Esophagus muscularis mucosa (tissue), 4 donors: Measurements from ENCODE around the gene DNAJC6. TPM values are rescaled to one million over a fixed set of nuclear protein-coding genes. Genes with fewer than 3 reads are reported as not detected.
"Not testable (repeated sequence)": the region's sequence is repeated elsewhere in the genome, so short reads cannot be mapped to it uniquely, and the experiment has no call there.

Source experiments
- DNase-seq: peaks from one replicate; pipeline ENCODE4 v3.0.0-alpha.2; 2017; ENCODE audit errors: extremely low spot score
- H3K27ac ChIP-seq, 4 donors: fragments of 200-600 bp; sonication (generic); replicated peaks in 1 of 4; 1 replicate in 3 of 4; 2 replicates in 1 of 4; pipeline ENCODE4 v1.5.1; 2016 to 2019; ENCODE audit warnings: mild to moderate bottlenecking in 1 of 4
- H3K27me3 ChIP-seq, 4 donors: fragments of 200-600 bp; sonication (generic); one replicate each; pipeline versions ENCODE4 v1.5.1 to v1.6.0; 2016 to 2019
- H3K36me3 ChIP-seq, 4 donors: fragments of 200-600 bp; sonication (generic); one replicate each; pipeline ENCODE4 v1.5.1; 2016 to 2019
- H3K4me1 ChIP-seq, 4 donors: fragments of 200-600 bp; sonication (generic); one replicate each; pipeline ENCODE4 v1.5.1; 2016 to 2019
- H3K4me3 ChIP-seq, 4 donors: fragments of 200-600 bp; sonication (generic); 1 replicate in 2 of 4; 2 replicates in 2 of 4; pipeline ENCODE4 v1.5.1; 2016 to 2019; ENCODE audit warnings: mild to moderate bottlenecking in 4 of 4, moderate library complexity in 1 of 4
- H3K9me3 ChIP-seq, 4 donors: fragments of 200-600 bp; sonication (generic); 1 replicate in 3 of 4; 2 replicates in 1 of 4; pipeline ENCODE4 v1.5.1; 2016 to 2019
- EP300 ChIP-seq: sonication (generic); formaldehyde crosslinking; IDR thresholded peaks from one replicate; pipeline ENCODE4 v1.6.1; 2017; ENCODE audit warnings: antibody characterized with exemption
- POLR2A ChIP-seq: fragments of 450-650 bp; IDR thresholded peaks from one replicate; pipeline ENCODE4 v1.6.1; 2017; ENCODE audit warnings: antibody characterized with exemption, moderate library complexity, mild to moderate bottlenecking, low read depth
- POLR2AphosphoS5 ChIP-seq, 2 donors: sonication (generic); formaldehyde crosslinking; IDR thresholded peaks; one replicate each; pipeline ENCODE4 v1.6.1; 2017; ENCODE audit warnings: antibody characterized with exemption in 2 of 2
- WGBS: methylation state at CpG from one replicate; pipeline ENCODE4 v1.1.5; 2018; 5-methylcytosine and 5-hydroxymethylcytosine counted together
- intact Hi-C: fragments of 100-400 bp; cut with DNase I; formaldehyde crosslinking; loops from one replicate; pipeline ENCODE4 v1.15.1; 2023
- total RNA-seq, 4 donors: library from RNA; depleted of rRNA; stranded (reverse); fragments of >200 nt; gene quantifications; one replicate each; pipeline versions ENCODE4 v1.1.0 to v1.2.1, GENCODE V29; 2016
- TF ChIP-seq, protein P1 (sequence below), 3 experiments: fragments of 200-600 bp in 2 of 3; fragments of 450-650 bp in 1 of 3; sonication (generic) in 2 of 3; IDR thresholded peaks; one replicate each; pipeline ENCODE4 v1.5.1; 2017 to 2019; ENCODE audit warnings: antibody characterized with exemption in 3 of 3, mild to moderate bottlenecking in 2 of 3, moderate library complexity in 1 of 3

The DNAJC6 gene
- total RNA-seq, 4 donors from 2014 or later: 3.7 to 8.3 (median 4.4) TPM

DNA sequence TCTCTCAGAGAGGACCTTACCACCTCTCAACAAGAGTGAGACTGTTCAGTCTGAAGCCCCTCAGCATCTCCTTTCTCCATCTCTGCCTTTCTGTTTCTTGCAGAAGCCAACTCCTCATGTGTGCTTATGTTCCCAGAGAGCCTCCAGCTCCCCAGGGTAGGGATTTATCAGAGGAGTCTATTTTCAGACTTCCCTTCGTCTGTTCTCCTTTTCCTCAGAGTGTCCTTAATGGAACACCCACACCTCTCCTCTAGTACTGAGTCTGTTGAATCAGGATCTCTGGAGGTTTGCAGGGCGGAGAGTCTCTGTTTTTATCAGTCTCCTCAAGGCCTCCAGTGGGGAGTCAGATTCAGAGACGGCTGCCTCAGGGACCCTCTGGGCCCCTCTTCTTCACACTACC is 25.1 kb upstream of the DNAJC6 start:
- no peaks in the 10 kb centered on the region for H3K27me3 ChIP-seq
- no peak overlapping the region for H3K27ac ChIP-seq
- intact Hi-C loops: no loop called here
- no peak overlapping the region for H3K4me3 ChIP-seq
- DNase-seq: no peak
- H3K4me1 ChIP-seq: peaks cover 0 to 6% (median 0%) of the 10 kb centered on the region in 4 donors
- no peak for TF ChIP-seq POLR2AphosphoS5 (IDR thresholded peaks at IDR 0.05)
- TF ChIP-seq, protein P1, sequence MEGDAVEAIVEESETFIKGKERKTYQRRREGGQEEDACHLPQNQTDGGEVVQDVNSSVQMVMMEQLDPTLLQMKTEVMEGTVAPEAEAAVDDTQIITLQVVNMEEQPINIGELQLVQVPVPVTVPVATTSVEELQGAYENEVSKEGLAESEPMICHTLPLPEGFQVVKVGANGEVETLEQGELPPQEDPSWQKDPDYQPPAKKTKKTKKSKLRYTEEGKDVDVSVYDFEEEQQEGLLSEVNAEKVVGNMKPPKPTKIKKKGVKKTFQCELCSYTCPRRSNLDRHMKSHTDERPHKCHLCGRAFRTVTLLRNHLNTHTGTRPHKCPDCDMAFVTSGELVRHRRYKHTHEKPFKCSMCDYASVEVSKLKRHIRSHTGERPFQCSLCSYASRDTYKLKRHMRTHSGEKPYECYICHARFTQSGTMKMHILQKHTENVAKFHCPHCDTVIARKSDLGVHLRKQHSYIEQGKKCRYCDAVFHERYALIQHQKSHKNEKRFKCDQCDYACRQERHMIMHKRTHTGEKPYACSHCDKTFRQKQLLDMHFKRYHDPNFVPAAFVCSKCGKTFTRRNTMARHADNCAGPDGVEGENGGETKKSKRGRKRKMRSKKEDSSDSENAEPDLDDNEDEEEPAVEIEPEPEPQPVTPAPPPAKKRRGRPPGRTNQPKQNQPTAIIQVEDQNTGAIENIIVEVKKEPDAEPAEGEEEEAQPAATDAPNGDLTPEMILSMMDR (IDR thresholded peaks at IDR 0.05): no peak
- no peak for TF ChIP-seq EP300
- no peak for TF ChIP-seq POLR2A
- WGBS: 79% methylated on average over 3 of the region's 3 CpGs
- no peaks in the 10 kb centered on the region for H3K36me3 ChIP-seq
- no peaks in the 10 kb centered on the region for H3K9me3 ChIP-seq

DNA sequence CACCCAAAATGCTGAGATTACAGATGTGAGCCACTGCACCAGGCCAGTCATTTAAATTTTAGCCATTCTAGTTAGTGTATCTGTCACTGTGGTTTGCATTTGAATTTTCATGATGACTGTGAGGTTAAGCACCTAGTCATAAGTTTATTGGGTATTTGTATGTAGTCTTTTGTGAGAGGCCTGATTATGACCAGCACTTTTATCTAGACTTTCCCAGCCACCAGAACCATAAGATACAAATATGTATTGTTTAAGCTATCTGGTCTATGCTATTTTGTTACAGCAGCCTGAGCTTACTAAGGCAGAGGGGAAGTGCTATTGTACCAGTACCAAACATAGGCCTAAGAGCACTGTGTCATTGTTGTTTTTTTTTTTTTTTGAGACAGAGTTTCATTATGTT is 19.9 kb upstream of the DNAJC6 start:
- H3K27ac ChIP-seq: no peak overlapping the region
- no peak for DNase-seq
- intact Hi-C loops: no loop called here

DNA sequence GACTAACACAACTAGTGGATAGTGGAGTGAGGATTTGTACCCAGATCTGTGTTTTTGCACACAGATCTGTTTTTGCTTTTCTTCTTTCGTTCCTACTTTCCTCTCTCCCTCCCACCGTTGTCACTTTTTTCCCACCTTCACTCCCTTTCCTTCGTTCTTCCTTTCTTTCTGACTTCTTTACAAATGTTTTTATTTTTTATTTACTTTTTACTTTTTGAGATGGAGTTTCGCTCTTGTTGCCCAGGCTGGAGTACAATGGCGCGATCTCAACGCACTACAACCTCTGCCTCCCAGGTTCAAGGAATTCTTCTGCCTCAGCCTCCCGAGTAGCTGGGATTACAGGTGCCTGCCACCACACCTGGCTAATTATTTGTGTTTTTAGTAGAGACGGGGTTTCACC is 17.5 kb upstream of the DNAJC6 start:
- H3K36me3 ChIP-seq, H3K4me1 ChIP-seq, DNase-seq, H3K27ac ChIP-seq, H3K4me3 ChIP-seq, intact Hi-C loops, H3K27me3 ChIP-seq, H3K9me3 ChIP-seq: not testable (repeated sequence)
- WGBS: 84% methylated on average over 9 of the region's 9 CpGs

More for the DNA sequence above, 19.9 kb upstream of the DNAJC6 start:
- Histone ChIP-seq H3K9me3 (no peaks in the 10 kb centered on the region), H3K36me3 (no peaks in the 10 kb centered on the region), H3K4me1 (no peaks in the 10 kb centered on the region), H3K4me3 (no peak overlapping the region), H3K27me3 (no peaks in the 10 kb centered on the region)
- TF ChIP-seq, protein P1 (IDR thresholded peaks at IDR 0.05): no peak
- TF ChIP-seq POLR2A: no peak
- TF ChIP-seq EP300: no peak
- no peak for TF ChIP-seq POLR2AphosphoS5 (IDR thresholded peaks at IDR 0.05)

DNA sequence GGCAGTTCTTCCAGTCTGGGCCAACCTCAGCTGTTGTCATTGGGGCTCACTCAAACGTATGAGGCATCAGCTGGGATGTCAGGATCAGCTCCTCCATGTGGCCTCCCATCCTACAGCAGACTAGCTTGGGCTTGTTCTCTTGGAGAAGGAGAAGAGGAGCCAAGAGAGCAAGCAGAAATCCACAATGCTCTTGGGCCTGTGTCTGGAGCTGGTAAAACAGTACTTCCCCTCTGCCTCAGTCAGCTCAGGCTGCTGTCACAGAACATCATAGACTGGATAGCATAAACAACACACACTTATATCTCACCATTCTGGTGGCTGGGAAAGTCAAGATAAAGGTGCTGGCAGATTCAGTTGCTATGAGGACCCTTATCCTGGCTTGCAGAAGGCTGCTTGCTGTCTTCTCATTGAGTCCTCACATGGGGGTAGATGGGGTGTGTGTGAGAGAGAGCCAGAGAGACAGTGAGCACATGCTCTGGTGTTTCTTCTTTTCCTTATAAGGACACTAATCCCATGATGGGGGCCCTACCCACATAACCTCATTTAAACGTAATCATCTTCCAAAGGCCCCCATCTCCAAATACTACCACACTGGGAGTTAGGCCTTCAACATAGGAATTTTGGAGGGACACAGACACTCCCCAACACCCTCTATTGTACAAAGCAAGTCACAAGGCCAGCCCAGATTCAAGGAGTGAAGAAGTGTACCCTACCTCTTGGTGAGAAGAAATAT is 16.3 kb upstream of the DNAJC6 start:
- intact Hi-C loops: no loop called here
- TF ChIP-seq POLR2AphosphoS5 (IDR thresholded peaks at IDR 0.05): no peak
- TF ChIP-seq EP300: no peak
- TF ChIP-seq, protein P1 (IDR thresholded peaks at IDR 0.05): no peak
- TF ChIP-seq POLR2A: no peak
- 80% methylated on average over 2 of the region's 2 CpGs for WGBS

GRCh38 chr1:65297706-65298105 is 11.6 kb upstream of the DNAJC6 start:
- TF ChIP-seq EP300: no peak
- TF ChIP-seq POLR2AphosphoS5 (IDR thresholded peaks at IDR 0.05): no peak
- TF ChIP-seq, protein P1 (IDR thresholded peaks at IDR 0.05): no peak
- no peak for TF ChIP-seq POLR2A
- intact Hi-C loops: no loop called here
- DNase-seq: no peak
- Histone ChIP-seq H3K27ac (no peak overlapping the region), H3K27me3 (no peaks in the 10 kb centered on the region), H3K9me3 (no peaks in the 10 kb centered on the region), H3K36me3 (no peaks in the 10 kb centered on the region), H3K4me3 (no peak overlapping the region), H3K4me1 (no peaks in the 10 kb centered on the region)
- WGBS: 81% methylated on average over 4 of the region's 4 CpGs

More for the DNA sequence above, 16.3 kb upstream of the DNAJC6 start:
- H3K27me3 ChIP-seq: no peaks in the 10 kb centered on the region
- no peak overlapping the region for H3K4me3 ChIP-seq
- no peak overlapping the region for H3K27ac ChIP-seq
- DNase-seq: no peak
- H3K9me3 ChIP-seq: no peaks in the 10 kb centered on the region
- H3K36me3 ChIP-seq: no peaks in the 10 kb centered on the region
- no peaks in the 10 kb centered on the region for H3K4me1 ChIP-seq
